Eye (tissue), 1 donor: ENCODE data around the gene PDE6C.
"Not testable (repeated sequence)": the region's sequence is repeated elsewhere in the genome, so short reads cannot be mapped to it uniquely, and the experiment has no call there.

ENCODE experiments used
- DNase-seq: peaks from one replicate; pipeline ENCODE4 v3.0.0-alpha.2; 2015

Gene PDE6C

GRCh38 chr10:93652857-93653256 is 40.5 kb downstream of the PDE6C start:
- no peak for DNase-seq

- no peak for DNase-seq
These were observed 41.9 kb downstream of the PDE6C start for GRCh38 chr10:93654201-93654600.

- no peak for DNase-seq
These were observed 43.8 kb downstream of the PDE6C start for GRCh38 chr10:93656155-93656554.

- no peak for DNase-seq
These were observed 45.4 kb downstream of the PDE6C start for GRCh38 chr10:93657757-93658156.

GRCh38 chr10:93666030-93666429 is 53.7 kb downstream of the PDE6C start:
- no peak for DNase-seq

- DNase-seq = no peak
These were observed 55.5 kb downstream of the PDE6C start for GRCh38 chr10:93667795-93668194.

- no peak for DNase-seq
These were observed 58.0 kb downstream of the PDE6C start for GRCh38 chr10:93670372-93670771.

GRCh38 chr10:93671042-93671441 is 58.7 kb downstream of the PDE6C start:
- DNase-seq = no peak

- DNase-seq = no peak
These were observed 59.8 kb downstream of the PDE6C start for GRCh38 chr10:93672022-93672678.

- no peak for DNase-seq
These were observed 60.6 kb downstream of the PDE6C start for GRCh38 chr10:93672890-93673289.

- DNase-seq = no peak
These were observed 61.5 kb downstream of the PDE6C start for GRCh38 chr10:93673791-93674190.

- no peak for DNase-seq
These were observed 66.0 kb downstream of the PDE6C start for GRCh38 chr10:93678386-93678785.

- no peak for DNase-seq
These were observed 66.7 kb downstream of the PDE6C start for GRCh38 chr10:93678805-93679587.

GRCh38 chr10:93680412-93681047 is 68.2 kb downstream of the PDE6C start:
- DNase-seq = peak; percentile 81

- DNase-seq = no peak
These were observed 75.4 kb downstream of the PDE6C start for GRCh38 chr10:93687737-93688136.

GRCh38 chr10:93695740-93696139 is 83.4 kb downstream of the PDE6C start:
- DNase-seq = peak; percentile 3

GRCh38 chr10:93696582-93696981 is 84.2 kb downstream of the PDE6C start:
- not testable (repeated sequence) for DNase-seq

- no peak for DNase-seq
These were observed 84.9 kb downstream of the PDE6C start for GRCh38 chr10:93697207-93697606.

- DNase-seq = no peak
These were observed 89.5 kb downstream of the PDE6C start for GRCh38 chr10:93701866-93702209.

- DNase-seq = peak; percentile 99
These were observed 90.1 kb downstream of the PDE6C start, which contains the start of gene FRA10AC1 for GRCh38 chr10:93702210-93703001. TSS of gene FRA10AC1 (minus strand) at chr10:93702592. CDS start at chr10:93700106, 2,486 bp downstream.

GRCh38 chr10:93703066-93703465 is 90.7 kb downstream of the PDE6C start:
- no peak for DNase-seq

- no peak for DNase-seq
These were observed 91.5 kb downstream of the PDE6C start for GRCh38 chr10:93703841-93704240.

- DNase-seq = no peak
These were observed 92.1 kb downstream of the PDE6C start for GRCh38 chr10:93704451-93704850.
